CD4-positive, alpha-beta T cell treated with Interleukin-2 at 100 ng/mL for 4 hours (primary cell): ENCODE results near the gene FLNB.
"Not testable (repeated sequence)": the region's sequence is repeated elsewhere in the genome, so short reads cannot be mapped to it uniquely, and the experiment has no call there.

Experiments
- DNase-seq: peaks from one replicate; pipeline ENCODE4 v3.0.0-alpha.2; 2020; ENCODE audit warnings: low spot score

FLNB gene

GRCh38 chr3:57980416-57980815, 27.8 kb upstream of the FLNB start:
- DNase-seq = no peak

- no peak for DNase-seq
Measured at GRCh38 chr3:57981483-57982087, 26.6 kb upstream of the FLNB start.

GRCh38 chr3:57982561-57983243, 25.5 kb upstream of the FLNB start:
- DNase-seq = no peak

GRCh38 chr3:57983734-57984518, 24.3 kb upstream of the FLNB start:
- peak; percentile 58 for DNase-seq

GRCh38 chr3:57985176-57985983, 22.8 kb upstream of the FLNB start:
- DNase-seq = no peak

- no peak for DNase-seq
Measured at GRCh38 chr3:57985984-57986246, 22.3 kb upstream of the FLNB start.

GRCh38 chr3:57986261-57986660, 22.0 kb upstream of the FLNB start:
- no peak for DNase-seq

GRCh38 chr3:57989198-57989597, 19.0 kb upstream of the FLNB start:
- not testable (repeated sequence) for DNase-seq

- no peak for DNase-seq
Measured at GRCh38 chr3:57989646-57990045, 18.6 kb upstream of the FLNB start.

- DNase-seq = no peak
Measured at GRCh38 chr3:57992452-57993213, 15.6 kb upstream of the FLNB start.

- no peak for DNase-seq
Measured at GRCh38 chr3:57998366-57999283, 9.6 kb upstream of the FLNB start.

GRCh38 chr3:57999417-58000115, 8.7 kb upstream of the FLNB start:
- DNase-seq = no peak

GRCh38 chr3:58000306-58001085, 7.7 kb upstream of the FLNB start:
- DNase-seq = no peak

- no peak for DNase-seq
Measured at GRCh38 chr3:58001086-58001467, 7.1 kb upstream of the FLNB start.

GRCh38 chr3:58001979-58002378, 6.2 kb upstream of the FLNB start:
- no peak for DNase-seq

GRCh38 chr3:58003093-58003492, 5.1 kb upstream of the FLNB start:
- no peak for DNase-seq

- DNase-seq = no peak
Measured at GRCh38 chr3:58004973-58005372, 3.2 kb upstream of the FLNB start.

GRCh38 chr3:58005669-58006068, 2.6 kb upstream of the FLNB start:
- DNase-seq = no peak

GRCh38 chr3:58006661-58007060, 1.6 kb upstream of the FLNB start:
- DNase-seq = no peak
